GM21786 (cell line): ENCODE data around the gene SLC15A4.
"Not testable (repeated sequence)": the region's sequence is repeated elsewhere in the genome, so short reads cannot be mapped to it uniquely, and the experiment has no call there.

Source experiments
- ATAC-seq: cut with Tn5 transposase; IDR thresholded peaks from one replicate; pipeline ENCODE4 v1.9.1; 2021; ENCODE audit not compliant: unreplicated experiment

SLC15A4 gene

DNA sequence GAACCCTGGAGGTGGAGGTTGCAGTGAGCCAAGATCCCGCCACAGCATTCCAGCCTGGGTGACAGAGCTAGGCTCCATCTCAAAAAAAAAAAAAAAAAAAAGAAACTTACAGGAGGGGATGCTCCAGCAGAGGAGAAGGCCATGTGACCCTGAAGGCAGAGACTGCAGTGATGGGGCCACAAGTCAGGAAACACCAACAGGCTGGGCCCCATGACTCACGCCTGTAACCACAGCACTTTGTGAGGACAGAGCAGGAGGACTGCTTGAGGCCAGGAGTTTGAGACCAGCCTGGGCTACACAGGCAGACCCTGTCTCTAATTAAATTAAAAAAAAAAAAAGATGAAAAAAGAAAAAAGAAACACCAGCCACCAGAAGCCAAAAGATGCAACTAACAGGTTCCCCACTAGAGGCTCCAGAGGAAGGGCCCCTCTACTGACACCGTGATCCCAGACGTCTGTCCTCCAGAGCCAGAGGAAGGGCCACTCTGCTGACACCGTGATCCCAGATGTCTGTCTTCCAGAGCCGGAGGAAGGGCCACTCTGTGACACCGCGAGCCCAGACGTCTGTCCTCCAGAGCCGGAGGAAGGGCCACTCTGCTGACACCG lies 20.4 kb upstream of the SLC15A4 start:
- no peak for ATAC-seq

DNA sequence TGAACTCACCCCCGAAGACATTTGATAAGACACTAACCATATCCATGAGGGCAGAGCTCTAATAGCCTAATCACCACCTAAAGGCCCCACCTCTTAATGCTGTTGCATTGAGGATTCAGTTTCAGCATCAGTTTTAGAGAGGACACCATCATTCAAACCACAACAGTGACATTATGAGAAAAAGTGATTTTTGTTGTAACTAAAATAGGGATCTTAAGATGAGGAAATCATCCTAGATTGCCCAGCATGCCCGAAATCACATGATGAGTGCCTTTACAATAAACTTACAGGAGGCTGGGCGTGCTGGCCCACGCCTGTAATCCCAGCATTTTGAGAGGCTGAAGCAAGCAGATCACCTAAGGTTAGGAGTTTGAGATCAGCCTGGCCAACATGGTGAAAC lies 19.8 kb upstream of the SLC15A4 start:
- ATAC-seq = no peak

DNA sequence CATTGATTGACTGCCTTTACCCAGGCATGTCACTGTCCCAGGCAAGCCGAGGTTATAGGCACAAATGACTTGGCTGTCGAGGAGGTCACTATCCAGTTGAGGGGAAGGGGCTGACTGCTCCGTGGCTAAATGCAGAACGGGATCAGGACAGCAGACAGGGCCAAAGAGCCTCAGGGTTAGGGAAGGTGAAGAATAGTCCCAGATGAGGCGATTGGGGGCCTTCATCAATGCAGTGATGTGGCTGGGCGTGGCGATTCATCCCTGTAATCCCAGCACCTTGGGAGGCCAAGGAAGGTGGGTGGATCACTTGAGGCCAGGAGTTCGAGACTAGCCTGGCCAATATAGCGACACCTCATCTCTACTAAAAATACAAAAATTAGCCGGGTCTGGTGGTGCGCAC lies 18.8 kb upstream of the SLC15A4 start:
- no peak for ATAC-seq

DNA sequence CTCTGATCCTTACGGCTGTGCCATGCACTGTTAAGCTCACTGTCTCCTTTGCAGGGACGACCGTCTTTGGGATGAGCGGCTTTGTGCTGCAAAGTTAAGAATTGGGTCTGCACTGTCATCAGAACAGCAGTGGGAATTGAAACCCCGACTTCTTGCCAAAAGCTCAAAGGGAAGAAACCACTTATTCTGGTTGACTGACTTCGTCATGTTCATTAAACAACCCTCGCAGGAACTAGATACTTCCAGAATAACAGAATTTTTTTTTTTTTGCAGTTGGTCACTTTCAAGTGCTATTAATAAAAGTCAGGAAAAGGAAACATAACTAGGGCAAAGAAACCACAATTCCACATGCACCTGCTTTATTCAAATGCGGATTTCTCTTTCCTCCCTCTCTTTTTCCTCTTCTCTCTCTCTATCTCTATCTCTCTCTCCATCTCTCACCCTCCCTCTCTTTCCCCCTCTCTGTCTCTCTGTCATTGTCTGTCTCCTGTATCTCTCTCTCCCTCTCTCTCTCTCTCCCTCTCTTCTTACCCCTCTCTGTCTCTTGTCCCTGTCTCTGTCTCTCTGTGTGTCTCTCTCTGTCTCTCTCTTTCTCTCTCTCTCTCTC lies 17.2 kb upstream of the SLC15A4 start:
- ATAC-seq = peak; percentile 90

DNA sequence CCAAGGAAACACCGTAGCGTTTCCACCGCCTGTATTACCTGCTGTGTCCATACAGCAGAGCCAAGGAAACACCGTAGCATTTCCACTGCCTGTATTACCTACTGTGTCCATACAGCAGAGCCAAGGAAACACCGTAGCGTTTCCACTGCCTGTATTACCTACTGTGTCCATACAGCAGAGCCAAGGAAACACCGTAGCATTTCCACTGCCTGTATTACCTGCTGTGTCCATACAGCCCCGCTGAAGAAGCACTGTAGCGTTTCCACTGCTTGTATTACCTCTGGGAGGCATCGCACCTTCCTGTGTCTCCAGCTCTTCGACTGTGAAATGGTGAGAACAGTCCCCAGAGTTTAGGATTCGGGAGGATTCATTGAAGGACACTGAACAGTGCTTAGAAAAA lies 16.1 kb upstream of the SLC15A4 start:
- not testable (repeated sequence) for ATAC-seq

DNA sequence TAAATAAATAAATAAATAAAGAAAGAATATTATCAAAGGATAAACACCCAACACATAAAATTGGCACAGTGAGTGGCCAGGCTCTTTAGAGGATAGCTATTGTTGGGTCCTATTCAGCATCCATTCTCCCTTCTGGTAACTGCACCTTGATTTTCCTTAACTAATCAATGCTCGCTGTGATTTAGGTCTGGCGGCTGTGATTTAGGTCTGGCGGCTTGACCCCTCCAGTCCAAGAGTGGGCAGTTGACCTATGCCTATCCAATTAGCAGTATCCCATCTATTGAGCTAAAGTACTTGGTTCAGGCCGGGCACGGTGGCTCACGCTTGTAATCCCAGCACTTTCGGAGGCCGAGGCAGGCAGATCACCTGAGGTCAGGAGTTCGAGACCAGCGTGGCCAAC lies 9.7 kb upstream of the SLC15A4 start:
- no peak for ATAC-seq

DNA sequence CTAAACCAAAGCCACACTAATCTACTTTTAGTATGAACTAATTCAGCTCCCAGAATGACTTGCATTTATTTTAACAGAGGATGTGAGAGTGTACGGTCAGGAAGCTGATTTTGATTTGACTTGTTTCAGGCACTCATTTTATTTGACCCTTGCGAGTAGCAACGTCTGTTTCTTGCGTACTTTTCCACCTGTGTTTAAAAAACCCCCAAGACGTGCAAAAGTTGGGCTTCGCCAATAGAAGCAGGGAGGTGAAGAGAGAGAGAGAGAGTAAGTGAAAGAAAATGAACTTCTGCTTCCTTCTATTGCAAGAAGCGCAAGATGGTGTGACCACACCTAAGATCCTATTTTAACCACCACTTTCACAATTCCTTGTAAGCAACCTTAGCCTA lies 6.7 kb upstream of the SLC15A4 start:
- peak; percentile 48 for ATAC-seq

DNA sequence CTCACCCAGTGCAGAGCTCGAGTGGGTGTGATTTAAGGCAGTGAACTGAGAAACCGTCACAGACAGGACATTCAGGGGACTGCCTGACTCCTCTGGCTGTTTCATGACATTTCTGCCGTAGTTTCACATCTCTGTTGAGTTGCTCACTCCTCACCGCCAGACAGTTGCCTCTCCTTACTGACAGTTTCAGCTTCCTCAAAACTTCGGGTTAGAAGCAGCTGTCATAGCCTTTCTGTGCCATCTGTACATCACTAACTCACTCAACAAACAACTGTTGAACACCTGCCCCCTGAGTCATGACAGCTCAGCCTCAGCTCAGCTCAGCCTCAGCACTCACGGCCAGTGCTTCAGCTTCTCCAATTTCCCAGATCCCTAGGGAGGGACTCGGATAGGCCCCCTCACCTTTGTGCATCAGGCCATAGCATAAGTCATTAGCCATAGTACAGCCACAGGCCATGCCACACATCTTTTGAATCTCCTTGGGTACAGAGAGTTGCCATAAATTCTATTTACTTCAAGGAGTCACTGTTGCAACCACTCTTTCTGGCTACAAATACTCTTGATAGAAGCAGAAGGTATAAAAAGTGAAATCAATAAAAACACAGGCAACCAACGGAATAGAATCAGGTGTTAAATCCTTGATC lies 6.2 kb upstream of the SLC15A4 start:
- ATAC-seq = peak; percentile 87

DNA sequence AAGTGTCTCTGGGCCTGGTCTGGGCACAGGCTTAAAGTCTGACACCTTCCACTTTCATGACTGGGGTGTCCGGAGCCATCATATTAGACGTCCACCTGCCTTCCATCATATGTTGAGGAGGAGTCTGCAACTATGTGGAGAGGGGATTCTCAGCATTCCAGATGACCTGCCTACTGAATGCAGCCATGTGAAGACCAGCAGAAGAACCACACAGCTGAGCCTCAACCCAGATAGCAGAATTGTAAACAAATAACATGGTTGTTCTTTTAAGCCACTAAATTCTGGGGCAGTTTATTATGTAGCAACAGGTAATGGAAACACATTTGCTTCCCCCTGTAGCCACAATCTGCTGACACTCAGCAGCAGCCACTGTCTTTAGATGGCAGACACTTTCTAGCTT lies 4.0 kb upstream of the SLC15A4 start:
- ATAC-seq = no peak

DNA sequence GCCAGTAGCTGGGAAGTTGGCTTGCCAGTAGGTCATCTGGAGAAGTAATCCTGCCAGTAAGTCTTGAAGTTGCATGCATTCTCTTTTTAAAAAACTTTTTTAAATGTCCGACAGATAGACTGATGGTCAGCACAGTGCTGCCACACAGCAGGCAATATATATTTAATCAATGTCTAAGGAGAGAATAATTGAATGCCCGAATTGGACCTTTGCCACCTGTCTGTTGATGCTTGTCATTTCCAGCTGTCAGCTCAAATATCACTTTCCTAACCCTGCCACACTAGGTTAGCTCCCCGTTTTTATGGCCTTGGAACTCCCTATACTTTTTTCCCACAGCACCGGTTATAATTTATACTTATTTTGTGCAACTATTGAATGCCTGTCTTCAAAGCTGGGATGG lies 2.1 kb upstream of the SLC15A4 start:
- no peak for ATAC-seq

DNA sequence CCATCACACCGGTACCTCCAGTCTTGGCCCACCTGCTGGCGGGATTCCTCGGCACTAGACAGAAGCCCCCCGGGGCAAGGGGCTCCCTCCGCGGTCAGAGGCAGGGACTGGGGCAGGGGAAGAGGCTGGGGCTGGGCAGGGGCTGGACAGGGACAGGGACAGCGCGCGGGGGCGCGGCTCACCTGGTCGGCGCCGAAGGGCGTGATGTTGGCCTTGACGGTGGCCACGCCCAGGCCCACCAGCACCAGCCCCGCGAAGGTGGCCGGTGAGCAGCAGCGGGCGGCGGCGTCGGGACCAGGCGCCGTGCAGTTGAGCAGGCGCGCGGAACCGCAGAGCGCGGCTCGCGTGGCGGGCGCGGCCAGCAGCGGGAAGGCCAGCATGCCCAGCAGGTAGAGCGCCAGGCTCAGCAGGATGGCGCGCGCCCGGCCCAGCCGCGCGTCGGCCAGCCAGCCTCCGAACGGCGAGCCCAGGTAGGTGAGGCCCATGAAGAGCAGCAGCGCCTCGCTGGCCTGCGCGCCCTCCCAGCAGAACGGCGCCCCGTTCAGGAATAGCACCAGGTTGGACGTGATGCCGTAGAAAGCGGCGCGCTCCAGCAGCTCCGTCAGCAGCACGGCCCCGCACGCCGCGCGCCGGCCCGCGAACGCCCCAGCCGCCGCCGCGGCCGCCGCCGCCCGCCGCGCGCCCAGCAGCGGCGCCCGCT lies 392 bp downstream of the SLC15A4 start:
- ATAC-seq = peak; percentile 5

DNA sequence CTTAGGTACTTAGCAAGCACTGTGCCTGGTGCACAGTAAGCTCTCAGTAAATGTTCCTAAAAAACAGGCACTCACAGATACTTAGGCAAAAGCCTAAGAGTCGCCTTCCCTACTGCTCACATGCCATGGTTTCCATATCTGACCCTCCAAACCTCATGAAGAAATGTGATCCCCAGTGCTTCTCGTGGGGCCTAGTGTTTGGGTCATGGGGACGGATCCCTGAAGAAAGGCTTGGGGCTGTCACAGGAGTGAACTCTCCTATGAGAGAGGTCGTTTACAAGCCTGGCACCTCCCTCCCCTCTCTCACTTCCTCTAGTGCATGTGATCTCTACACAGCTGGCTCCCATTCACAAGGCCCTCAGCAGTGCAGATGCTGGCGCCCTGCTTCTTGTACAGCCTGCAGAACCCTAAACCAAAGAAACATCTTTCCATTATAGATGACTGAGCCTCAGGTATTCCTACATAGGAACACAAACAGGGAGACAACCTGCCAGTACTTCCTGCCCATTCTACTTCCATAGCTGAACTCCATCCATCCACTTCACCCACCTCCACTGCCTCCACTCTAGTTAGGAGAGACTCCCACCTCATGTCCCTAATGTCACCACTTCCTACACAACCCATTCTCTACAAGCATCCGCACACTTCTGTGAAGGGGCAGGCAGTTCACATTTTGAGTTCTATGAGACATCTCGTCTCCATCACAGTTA lies 2.9 kb downstream of the SLC15A4 start:
- ATAC-seq = peak; percentile 60

DNA sequence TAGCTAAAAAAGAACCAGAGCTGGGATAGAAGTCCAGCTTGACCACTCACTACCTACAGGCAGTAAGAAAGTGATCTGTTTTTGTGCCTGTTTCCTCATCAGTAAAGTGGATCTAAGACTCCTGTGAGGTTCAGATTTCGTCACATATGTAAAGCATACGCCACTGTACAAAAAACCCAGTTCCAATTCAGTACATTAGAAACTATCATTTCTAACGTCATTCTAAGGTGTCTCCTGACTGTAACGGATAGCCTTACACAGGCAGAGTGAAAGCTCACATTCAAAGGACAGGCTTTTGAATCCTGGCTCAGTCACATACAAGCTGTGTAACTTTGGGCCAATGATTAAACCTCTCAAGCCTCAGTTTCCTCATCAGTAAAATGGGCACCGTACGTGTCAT lies 3.5 kb downstream of the SLC15A4 start:
- ATAC-seq = no peak

DNA sequence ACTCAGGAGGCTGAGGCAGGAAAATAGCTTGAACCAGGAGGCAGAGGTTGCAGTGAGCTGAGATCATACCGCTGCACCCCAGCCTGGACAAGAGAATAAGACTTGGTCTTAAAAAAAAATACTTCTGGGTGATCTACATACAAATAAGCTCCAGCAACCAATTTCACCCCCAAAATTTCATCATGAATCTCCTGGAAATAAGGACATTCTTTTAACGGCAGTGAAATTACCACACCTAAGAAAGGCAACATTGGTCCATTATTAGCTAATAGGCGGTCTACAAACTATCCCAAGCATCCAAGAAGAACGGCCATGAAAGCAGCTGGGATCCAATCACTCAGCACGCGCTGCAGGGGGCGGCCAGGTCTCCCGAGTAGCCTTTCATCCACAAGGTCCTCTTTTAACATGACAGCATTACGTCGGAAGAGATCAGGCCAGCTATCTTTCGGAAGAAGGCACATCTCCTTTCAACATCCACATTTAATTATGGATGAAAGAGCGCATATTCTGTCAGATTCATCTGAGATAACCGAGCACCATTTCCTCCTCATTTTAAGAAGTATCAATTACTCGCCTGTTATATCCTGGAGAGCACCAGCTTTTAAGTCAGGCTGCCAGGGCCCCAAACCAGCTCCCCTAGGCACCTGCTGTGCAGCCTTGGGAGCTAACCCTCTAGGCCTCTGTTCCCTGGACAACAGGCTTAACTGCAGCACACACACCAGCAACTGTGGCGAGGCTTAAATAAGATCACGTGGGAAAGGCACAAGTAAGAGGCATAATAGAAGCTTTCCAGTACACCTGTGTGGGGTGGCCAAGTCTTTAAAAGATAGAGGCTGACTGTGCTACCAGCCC lies 4.2 kb downstream of the SLC15A4 start:
- ATAC-seq = no peak

DNA sequence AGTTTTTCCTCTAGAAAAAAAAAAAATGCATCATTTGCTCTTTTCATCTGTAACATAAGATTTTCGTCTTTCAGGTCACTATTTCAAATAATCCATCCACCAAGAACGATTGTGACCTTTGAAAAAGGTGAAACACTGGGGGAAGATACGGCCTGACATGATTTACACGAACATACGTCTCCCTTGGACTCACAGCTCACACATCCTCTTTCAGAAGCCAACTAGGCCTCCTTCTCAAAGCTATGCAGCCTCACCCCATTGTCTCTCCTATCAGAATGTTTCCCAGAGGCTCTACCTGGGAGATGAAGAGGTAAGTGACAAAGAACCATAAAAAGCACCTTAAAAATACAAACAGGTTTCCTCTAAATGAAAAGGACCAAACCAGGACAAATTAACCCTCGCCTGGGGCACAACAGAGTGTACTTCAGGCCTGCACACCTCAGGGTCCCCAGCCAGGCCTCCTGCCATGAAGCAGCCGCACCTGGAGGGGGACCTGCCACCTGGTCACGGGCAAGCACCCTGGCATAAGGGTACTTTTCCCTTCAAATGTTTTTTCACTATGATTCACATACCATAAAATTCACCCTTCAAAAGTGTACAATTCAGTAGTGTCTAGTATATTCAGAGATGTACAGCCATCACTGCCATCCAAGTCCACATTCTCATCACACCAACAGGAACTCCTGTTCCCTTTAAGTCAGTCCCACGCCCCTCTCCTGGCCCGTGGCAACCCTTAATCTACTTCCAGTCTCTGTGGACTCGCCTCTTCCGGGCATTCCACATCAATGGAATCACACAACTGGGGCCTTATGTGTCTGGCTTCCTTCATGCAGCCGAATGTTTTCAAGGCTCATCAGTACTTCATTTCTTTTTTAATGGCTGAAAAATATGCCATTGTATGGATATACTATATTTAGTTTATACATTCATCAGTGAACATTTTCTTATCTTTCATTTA lies 5.4 kb downstream of the SLC15A4 start:
- ATAC-seq = peak; percentile 36

DNA sequence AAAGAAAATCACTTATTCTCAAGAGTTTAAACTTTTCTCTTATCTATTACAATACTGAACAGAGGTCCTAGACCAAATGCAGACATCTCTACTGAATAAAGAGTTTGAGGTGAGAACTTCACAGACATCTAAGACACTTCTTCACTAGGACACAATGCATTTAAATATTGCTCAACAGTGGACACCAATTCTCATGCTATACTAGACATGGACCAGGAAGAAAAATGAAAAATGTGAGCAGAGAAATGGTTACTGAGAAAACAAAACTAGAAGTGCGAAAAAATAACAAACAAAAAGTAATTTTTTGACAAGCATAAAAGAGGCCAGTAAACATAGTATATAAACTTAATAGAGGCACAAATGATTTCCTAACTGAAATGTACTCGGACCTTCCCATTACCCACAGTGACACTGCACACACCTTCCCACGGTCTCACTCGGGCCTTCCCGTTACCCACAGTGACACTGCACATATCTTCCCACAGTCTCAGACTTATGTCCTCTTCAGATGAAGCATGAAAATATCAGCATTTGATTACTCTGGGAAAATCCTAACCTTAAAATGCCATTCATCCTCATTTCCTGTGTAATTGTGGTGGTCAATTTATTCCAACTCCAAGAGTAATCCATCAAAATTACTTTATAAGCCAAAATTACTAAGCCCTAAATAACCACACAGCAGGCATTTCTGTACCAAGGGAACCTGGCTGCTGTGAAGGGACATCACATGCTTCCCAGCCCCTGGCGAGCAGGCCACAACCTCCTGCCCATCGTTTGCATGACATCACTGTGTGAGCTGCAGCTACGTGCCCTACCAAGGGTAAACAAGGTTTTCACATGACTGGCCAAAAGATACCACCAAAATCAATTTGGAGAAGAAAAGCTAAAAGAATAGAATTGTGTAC lies 6.4 kb downstream of the SLC15A4 start:
- peak; percentile 33 for ATAC-seq

DNA sequence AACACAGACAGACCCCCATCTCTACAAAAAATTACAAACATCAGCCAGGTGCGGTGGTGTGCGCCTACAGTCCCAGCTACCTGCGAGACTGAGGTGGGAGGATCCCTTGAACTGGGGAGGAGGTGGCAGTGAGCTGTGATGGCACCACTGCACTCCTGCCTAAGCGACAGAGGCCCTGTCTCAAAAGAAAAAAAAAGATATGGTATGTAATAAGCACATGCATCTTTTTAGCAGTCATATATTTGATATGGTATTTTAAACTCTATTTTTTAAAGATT lies 7.2 kb downstream of the SLC15A4 start:
- no peak for ATAC-seq

DNA sequence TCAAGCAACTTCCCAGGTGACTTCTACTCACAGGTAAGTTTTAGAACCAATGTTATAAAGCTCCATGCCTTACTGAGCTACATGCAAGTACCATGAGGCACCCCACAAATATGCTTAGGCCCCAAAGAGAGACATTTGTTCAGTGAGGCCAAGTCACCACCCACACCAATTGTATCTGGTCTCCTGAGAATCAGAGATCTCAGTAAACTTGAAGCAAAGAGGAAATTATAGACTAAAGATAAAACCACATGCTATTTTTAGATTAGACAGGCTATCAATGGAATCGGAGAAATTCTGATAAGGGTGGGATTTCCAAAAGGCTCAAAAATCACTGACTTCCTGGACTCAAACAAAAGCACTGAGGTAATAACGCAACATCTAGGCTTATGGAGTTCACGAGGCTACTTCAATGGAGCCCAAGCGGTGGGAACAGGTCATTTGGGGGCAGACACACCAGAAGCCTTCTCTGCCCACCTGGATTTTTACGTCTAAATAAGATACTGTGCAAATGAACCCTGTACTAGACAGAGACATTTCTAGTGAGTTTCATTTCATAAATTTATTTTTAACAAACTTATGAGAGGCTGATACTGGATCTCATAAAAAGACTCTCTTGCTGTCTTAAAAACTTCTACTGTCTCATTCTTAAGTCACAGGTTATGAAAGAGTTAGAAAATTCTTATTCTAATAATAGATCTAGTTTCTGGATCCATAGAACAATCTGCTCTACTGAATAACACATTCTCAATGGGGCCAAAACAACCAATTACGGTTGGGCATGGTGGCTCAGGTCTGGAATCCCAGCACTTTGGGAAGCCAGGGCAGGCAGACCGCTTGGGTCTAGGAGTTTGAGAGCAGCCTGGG lies 7.7 kb downstream of the SLC15A4 start:
- no peak for ATAC-seq
